Tibial artery (tissue), 4 donors: Measurements from ENCODE around the gene ACAD10.

ENCODE experiments used
- DNase-seq, 2 donors: peaks; one replicate each; pipeline ENCODE4 v3.0.0-alpha.2; 2019
- H3K27ac ChIP-seq, 2 donors: fragments of 200-600 bp; sonication (generic) in 1 of 2; 1 replicate in 1 of 2; 2 replicates in 1 of 2; pipeline ENCODE4 v1.5.1; 2018 to 2019; ENCODE audit warnings: mild to moderate bottlenecking in 1 of 2
- H3K27me3 ChIP-seq, 2 donors: fragments of 200-600 bp; sonication (generic) in 1 of 2; one replicate each; pipeline versions ENCODE4 v1.5.1 to v1.6.0; 2016 to 2019
- H3K36me3 ChIP-seq, 3 donors: fragments of 200-600 bp; sonication (generic) in 2 of 3; one replicate each; pipeline ENCODE4 v1.5.1; 2016 to 2019; ENCODE audit warnings: mild to moderate bottlenecking in 2 of 3
- H3K4me1 ChIP-seq, 4 donors: fragments of 200-600 bp; sonication (generic) in 2 of 4; 1 replicate in 3 of 4; 2 replicates in 1 of 4; pipeline ENCODE4 v1.5.1; 2016 to 2019
- H3K4me3 ChIP-seq, 2 donors: fragments of 200-600 bp; sonication (generic) in 1 of 2; 1 replicate in 1 of 2; 2 replicates in 1 of 2; pipeline ENCODE4 v1.5.1; 2018 to 2019; ENCODE audit warnings: mild to moderate bottlenecking in 2 of 2
- H3K9me3 ChIP-seq, 3 donors: fragments of 200-600 bp; sonication (generic) in 1 of 3; one replicate each; pipeline ENCODE4 v1.5.1; 2016 to 2019
- intact Hi-C: fragments of 100-400 bp; cut with DNase I; formaldehyde crosslinking; loops from one replicate; pipeline ENCODE4 v1.15.0; 2023; ENCODE audit warnings: low total_unique reads
- TF ChIP-seq, protein P1 (sequence below), 2 experiments: fragments of 200-600 bp in 1 of 2; fragments of 450-650 bp in 1 of 2; IDR thresholded peaks; one replicate each; pipeline ENCODE4 v1.5.1; 2017 to 2019; ENCODE audit warnings: antibody characterized with exemption in 2 of 2, mild to moderate bottlenecking in 1 of 2, moderate library complexity in 1 of 2

ACAD10 gene

DNA sequence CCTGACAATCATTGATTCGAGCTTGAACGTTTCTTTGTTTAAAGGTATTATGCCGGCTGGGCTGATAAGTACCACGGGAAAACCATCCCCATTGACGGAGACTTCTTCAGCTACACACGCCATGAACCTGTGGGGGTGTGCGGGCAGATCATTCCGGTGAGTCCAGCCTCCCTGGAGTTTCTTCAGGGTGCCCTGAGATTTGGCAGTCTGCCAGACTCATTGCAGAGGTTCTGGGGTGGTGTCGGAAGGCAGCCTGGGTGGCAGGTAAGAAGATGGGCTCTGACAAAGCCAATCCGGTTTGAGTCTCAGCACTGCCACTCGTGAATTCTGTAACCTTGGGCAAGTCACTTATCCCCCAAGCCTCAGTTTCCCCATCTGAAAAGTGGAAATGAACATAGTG is 103.9 kb downstream of the ACAD10 start:
- intact Hi-C loops, result no loop called here
- no peaks in the 10 kb centered on the region for H3K9me3 ChIP-seq
- TF ChIP-seq, protein P1, sequence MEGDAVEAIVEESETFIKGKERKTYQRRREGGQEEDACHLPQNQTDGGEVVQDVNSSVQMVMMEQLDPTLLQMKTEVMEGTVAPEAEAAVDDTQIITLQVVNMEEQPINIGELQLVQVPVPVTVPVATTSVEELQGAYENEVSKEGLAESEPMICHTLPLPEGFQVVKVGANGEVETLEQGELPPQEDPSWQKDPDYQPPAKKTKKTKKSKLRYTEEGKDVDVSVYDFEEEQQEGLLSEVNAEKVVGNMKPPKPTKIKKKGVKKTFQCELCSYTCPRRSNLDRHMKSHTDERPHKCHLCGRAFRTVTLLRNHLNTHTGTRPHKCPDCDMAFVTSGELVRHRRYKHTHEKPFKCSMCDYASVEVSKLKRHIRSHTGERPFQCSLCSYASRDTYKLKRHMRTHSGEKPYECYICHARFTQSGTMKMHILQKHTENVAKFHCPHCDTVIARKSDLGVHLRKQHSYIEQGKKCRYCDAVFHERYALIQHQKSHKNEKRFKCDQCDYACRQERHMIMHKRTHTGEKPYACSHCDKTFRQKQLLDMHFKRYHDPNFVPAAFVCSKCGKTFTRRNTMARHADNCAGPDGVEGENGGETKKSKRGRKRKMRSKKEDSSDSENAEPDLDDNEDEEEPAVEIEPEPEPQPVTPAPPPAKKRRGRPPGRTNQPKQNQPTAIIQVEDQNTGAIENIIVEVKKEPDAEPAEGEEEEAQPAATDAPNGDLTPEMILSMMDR (IDR thresholded peaks at IDR 0.05), result no peak
- no peaks in the 10 kb centered on the region for H3K27me3 ChIP-seq
- no peaks in the 10 kb centered on the region for H3K4me1 ChIP-seq
- H3K4me3 ChIP-seq, result no peak overlapping the region
- peaks cover 83 to 100% (median 95%) of the 10 kb centered on the region in 3 donors for H3K36me3 ChIP-seq
- DNase-seq, result no peak
- H3K27ac ChIP-seq, result no peak overlapping the region

DNA sequence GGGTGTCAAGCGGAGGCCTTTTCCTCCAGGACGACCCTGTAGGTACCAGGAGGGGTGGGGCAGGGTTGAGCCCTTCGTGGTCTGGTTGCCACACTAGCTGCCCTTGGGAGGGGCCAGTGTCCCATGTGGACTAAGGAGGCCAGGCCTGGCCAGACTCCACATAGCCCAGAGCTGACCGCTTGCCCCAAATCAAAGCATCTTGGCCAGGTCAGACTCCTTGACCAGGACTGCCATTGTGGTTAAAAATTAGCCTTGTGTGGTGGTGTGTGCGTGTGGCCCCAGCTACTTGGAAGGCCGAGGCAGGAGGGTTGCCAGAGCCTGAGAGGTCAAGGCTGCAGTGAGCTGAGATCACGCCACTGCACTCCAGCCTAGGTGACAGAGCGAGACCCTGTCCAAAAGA is 105.7 kb downstream of the ACAD10 start:
- no peak overlapping the region for H3K4me3 ChIP-seq
- no peaks in the 10 kb centered on the region for H3K9me3 ChIP-seq
- no peaks in the 10 kb centered on the region for H3K4me1 ChIP-seq
- TF ChIP-seq, protein P1 (IDR thresholded peaks at IDR 0.05), result no peak
- no peaks in the 10 kb centered on the region for H3K27me3 ChIP-seq
- H3K27ac ChIP-seq, result no peak overlapping the region
- DNase-seq, result no peak
- intact Hi-C loops, result no loop called here
- peaks cover 89 to 100% (median 96%) of the 10 kb centered on the region in 3 donors for H3K36me3 ChIP-seq

DNA sequence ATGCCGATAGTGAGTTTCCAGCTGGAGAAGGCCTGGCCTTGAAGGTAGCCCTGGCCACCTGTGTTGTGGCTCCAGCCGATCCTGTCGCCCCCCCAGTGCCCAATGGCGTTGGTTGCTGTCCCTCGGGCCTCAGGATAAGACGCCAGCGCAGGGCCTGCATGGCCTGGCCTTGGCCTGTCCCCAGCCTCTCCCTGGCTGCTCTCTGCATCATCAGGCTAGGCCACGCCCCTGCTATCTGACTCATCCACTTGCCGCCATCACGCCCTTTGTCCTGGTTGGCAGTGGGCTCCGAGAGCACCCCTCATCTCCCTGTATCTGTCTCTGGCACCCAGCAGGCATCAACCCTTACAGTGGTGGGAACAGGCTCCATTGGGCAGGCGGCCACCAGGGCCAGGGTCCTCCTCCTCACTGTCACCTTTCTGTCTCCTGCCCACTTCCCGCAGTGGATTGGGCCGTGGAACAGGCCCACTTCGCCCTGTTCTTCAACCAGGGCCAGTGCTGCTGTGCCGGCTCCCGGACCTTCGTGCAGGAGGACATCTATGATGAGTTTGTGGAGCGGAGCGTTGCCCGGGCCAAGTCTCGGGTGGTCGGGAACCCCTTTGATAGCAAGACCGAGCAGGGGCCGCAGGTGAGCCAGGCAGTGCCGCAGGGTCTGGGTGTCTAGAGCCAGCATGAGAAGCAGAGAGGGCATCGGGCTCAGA is 106.5 kb downstream of the ACAD10 start:
- Histone ChIP-seq H3K9me3 (no peaks in the 10 kb centered on the region), H3K27me3 (no peaks in the 10 kb centered on the region), H3K36me3 (peaks cover 89 to 100% (median 96%) of the 10 kb centered on the region in 3 donors), H3K4me1 (no peaks in the 10 kb centered on the region), H3K27ac (no peak overlapping the region), H3K4me3 (no peak overlapping the region)
- peak; percentile 73 for DNase-seq
- TF ChIP-seq, protein P1 (IDR thresholded peaks at IDR 0.05), result no peak
- intact Hi-C loops, result no loop called here

DNA sequence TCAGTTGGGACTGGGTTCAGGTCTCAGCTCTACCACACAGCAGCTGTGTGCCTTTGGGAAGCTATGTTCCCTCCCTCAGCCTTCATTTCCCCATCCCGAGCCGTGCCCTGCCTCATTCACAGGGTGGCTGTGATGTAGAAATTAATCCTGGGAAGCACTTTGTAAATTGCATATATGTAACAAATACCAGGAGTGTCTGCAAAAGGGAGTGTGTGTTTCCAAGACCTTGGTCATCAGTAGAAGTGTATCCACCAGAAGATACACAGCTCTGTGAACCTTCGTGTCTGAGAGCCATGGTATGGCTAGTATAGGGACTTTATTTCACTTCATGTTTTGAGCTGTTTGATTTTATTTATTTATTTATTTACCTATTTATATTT is 107.0 kb downstream of the ACAD10 start:
- H3K27ac ChIP-seq, result no peak overlapping the region
- peaks cover 89 to 100% (median 96%) of the 10 kb centered on the region in 3 donors for H3K36me3 ChIP-seq
- intact Hi-C loops, result no loop called here

DNA sequence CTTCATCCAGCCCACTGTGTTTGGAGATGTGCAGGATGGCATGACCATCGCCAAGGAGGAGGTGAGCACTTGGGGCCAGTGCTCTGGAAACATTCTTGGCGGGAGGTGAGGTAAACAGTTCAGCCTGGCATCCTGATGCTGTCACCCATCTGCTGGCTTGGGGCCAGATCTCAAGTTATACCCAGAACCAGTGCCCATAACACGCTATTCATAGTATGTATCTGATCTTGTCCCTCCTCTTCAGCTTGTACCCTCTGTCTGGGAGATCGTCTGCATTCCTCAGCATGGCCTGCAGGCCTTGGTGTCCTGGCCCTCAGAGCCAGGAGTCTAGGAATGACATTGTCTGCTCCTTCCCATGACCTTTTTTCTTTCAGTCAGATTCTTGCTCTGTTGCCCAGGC is 112.3 kb downstream of the ACAD10 start:
- Histone ChIP-seq H3K4me1 (no peaks in the 10 kb centered on the region), H3K4me3 (no peak overlapping the region), H3K9me3 (no peaks in the 10 kb centered on the region), H3K27me3 (no peaks in the 10 kb centered on the region), H3K36me3 (peaks cover 88 to 97% (median 96%) of the 10 kb centered on the region in 3 donors), H3K27ac (no peak overlapping the region)
- intact Hi-C loops, result no loop called here
- TF ChIP-seq, protein P1 (IDR thresholded peaks at IDR 0.05), result no peak
- DNase-seq, result no peak

More for the DNA sequence above, 107.0 kb downstream of the ACAD10 start:
- no peak overlapping the region for H3K4me3 ChIP-seq
- DNase-seq, result no peak
- no peaks in the 10 kb centered on the region for H3K27me3 ChIP-seq
- no peaks in the 10 kb centered on the region for H3K4me1 ChIP-seq
- no peaks in the 10 kb centered on the region for H3K9me3 ChIP-seq
- TF ChIP-seq, protein P1 (IDR thresholded peaks at IDR 0.05), result no peak
